ENCODE data around the gene RFESD.

The RFESD gene

DNA sequence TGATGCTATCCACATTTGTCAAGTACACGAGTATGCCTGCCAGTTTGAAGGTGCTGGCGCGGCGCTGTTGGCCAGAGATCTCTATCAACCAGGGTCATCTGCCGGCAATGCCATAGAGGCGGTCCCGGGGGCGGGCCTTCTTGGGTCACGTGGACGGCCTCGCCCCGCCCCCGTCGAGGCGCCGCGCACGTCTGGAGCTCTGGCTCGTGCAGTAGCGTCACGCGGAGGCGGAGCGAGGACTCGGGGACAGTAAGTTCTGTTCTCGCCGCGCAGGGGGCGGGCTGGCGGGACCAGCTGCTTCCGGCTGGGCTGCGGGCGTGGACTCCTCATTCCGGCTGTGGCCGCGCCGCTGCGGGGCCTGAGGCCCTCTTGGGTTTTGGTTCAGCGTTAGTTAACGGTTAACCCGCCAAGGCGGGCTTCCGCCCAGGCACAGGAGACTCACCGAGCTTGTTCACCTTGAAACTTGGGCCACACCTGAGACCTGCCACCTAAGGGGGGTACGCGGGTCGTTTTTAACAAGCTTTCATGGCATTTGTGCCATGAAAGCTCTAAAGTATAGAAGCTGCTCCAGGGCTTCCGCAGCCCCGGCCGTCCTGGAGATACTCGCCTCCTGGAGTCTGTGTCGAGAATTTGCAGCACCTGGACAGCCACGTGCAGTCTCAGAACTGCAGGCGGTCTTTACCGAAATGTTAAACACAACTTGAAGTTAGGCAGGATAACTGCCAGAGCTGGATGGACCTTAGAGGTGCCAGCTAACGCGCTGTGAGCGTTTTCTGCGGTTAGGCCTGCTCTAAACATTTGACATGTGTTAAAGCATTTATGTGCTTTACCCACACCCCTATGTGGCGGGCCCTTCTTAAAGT is at the start of gene RFESD:
TSS of gene RFESD (plus strand) at position 209 of the 863 bp plus-strand sequence. CDS start 5,495 bp downstream, outside the sequence.
- peak within 1 kb of the TSS; percentile 72 for H3K4me2 ChIP-seq
- no peaks in the 10 kb centered on the region for H3K9me3 ChIP-seq
- no peaks in the 10 kb centered on the region for H3K36me3 ChIP-seq
- no peak for TF ChIP-seq Cebpa-rat (IDR thresholded peaks at IDR 0.05)
- H3K27ac ChIP-seq: peak within 1 kb of the TSS; percentile 90
- H3K9ac ChIP-seq: peak within 1 kb of the TSS; percentile 78
- no peaks in the 10 kb centered on the region for H4K20me1 ChIP-seq
- peak within 1 kb of the TSS; percentile 63 for H3K4me3 ChIP-seq
- peaks cover 33% of the 10 kb centered on the region for H3K4me1 ChIP-seq
- H3K27me3 ChIP-seq: no peaks in the 10 kb centered on the region

DNA sequence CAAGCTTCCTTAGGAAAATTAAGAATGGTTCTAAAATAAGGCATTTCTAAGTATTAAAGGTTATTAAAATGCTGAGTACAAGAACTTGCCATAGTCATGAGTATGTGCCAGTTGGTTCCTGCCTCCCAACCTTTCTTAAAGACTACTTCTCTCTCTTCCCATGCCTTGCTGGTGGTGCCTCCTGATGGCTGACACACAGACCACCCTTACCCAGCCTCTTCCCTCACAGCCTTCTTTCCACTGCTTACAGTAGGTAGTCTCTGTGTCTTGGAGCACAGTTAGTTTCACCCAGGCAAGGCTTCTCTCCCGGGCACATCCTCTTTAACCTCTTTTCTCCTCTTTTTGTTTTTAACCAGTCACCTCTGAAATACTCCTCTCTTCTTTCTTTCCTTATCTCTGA is 47.3 kb upstream of the RFESD start:
- Histone ChIP-seq H3K4me3 (no peak overlapping the region), H3K4me2 (no peak overlapping the region), H3K9ac (no peak overlapping the region), H3K27ac (no peak overlapping the region), H4K20me1 (no peaks in the 10 kb centered on the region), H3K27me3 (no peaks in the 10 kb centered on the region), H3K4me1 (no peaks in the 10 kb centered on the region), H3K9me3 (no peaks in the 10 kb centered on the region), H3K36me3 (peaks cover 9% of the 10 kb centered on the region; the same call in 1 of the 2 replicates)
- no peak for TF ChIP-seq Cebpa-rat (IDR thresholded peaks at IDR 0.05)

DNA sequence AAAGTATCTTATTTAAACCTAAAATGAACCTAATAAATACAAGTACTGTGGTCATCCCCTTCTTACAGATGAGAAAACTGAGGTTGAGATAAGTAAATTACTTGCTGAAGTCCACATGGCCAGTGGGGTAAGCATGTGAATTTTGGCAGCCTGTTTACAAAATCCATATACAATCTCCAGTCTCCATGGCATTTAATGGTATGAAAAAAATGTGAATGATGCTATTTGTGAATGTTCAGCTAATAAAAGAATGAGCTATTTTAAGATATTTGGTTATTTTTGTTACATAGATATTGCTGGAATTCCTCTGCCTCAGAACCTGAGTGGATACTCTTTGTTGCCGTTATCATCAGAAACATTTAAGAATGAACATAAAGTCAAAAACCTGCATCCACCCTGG is 46.0 kb upstream of the RFESD start:
- no peak for TF ChIP-seq Cebpa-rat (IDR thresholded peaks at IDR 0.05)
- Histone ChIP-seq H3K4me2 (no peak overlapping the region), H3K27ac (no peak overlapping the region), H3K4me3 (no peak overlapping the region), H4K20me1 (no peaks in the 10 kb centered on the region), H3K36me3 (peaks cover 9% of the 10 kb centered on the region; the same call in 1 of the 2 replicates), H3K27me3 (no peaks in the 10 kb centered on the region), H3K9ac (no peak overlapping the region), H3K9me3 (no peaks in the 10 kb centered on the region), H3K4me1 (no peaks in the 10 kb centered on the region)

DNA sequence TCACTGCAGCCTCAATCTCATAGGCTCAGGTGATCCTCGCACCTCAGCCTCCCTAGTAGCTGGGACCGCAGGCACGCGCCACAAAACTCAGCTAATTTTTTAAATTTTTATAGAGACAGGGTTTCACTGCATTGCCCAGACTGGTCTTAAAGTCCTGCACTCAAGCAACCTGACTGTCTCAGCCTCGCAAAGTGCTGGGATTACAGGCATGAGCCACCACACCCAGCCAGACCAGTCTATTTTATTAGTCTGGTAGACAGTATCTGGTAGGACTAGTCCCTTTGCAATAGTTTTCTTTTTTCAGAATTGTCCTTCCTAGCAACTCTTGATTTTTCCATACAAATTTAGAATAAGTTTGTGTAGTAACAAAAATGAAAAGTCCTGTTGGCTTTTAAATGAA is 40.8 kb upstream of the RFESD start:
- no peak overlapping the region for H3K9ac ChIP-seq
- no peaks in the 10 kb centered on the region for H3K9me3 ChIP-seq
- peaks cover 6% of the 10 kb centered on the region; the same call in 1 of the 2 replicates for H3K36me3 ChIP-seq
- H3K27me3 ChIP-seq: no peaks in the 10 kb centered on the region
- no peak overlapping the region for H3K4me2 ChIP-seq
- H4K20me1 ChIP-seq: no peaks in the 10 kb centered on the region
- no peaks in the 10 kb centered on the region for H3K4me1 ChIP-seq
- H3K4me3 ChIP-seq: no peak overlapping the region
- no peak overlapping the region for H3K27ac ChIP-seq
- TF ChIP-seq Cebpa-rat (IDR thresholded peaks at IDR 0.05): no peak

DNA sequence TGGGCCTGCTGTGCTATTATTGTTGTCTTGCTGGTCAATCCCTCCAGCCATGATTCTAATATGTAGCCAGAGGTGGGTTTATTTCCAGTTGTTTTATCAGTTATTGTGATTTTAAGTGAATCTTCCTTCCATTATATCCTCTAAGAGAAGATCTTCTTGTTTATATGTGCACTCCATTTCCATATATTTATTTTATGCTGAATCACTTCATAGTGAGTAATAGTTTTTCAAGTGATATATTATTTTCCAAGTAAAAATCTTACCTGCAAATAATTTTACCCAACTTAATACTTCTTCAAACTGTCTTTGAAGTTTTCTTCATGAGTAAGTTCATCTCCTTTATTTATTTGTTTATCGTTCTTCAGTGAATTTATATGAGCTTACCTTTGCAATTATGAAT is 40.2 kb upstream of the RFESD start:
- no peak overlapping the region for H3K9ac ChIP-seq
- H3K27me3 ChIP-seq: no peaks in the 10 kb centered on the region
- no peaks in the 10 kb centered on the region for H3K36me3 ChIP-seq
- H3K4me3 ChIP-seq: no peak overlapping the region
- no peaks in the 10 kb centered on the region for H4K20me1 ChIP-seq
- no peaks in the 10 kb centered on the region for H3K4me1 ChIP-seq
- H3K4me2 ChIP-seq: no peak overlapping the region
- no peak for TF ChIP-seq Cebpa-rat (IDR thresholded peaks at IDR 0.05)
- H3K9me3 ChIP-seq: no peaks in the 10 kb centered on the region
- no peak overlapping the region for H3K27ac ChIP-seq

DNA sequence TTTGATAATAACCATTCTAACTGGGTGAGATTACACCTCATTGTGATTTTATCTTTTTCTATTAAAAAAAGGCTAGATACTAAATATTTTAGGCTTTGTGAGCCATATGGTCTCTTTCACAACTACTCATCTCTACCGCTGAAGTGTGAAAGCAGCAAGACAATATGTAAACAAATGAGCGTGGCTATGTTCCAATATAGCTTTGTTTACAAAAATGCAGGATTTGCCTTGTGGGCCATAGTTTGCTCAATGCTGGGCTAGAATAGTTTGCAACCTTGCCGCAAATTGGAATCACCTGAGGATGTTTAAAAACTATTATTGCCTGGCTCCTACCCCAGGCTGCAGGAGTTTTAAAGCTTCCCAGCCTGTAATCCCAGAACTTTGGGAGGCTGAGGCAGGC is 36.9 kb upstream of the RFESD start:
- H3K27me3 ChIP-seq: no peaks in the 10 kb centered on the region
- H3K27ac ChIP-seq: no peak overlapping the region
- TF ChIP-seq Cebpa-rat (IDR thresholded peaks at IDR 0.05): no peak
- peaks cover 23% of the 10 kb centered on the region for H3K9me3 ChIP-seq
- no peak overlapping the region for H3K4me2 ChIP-seq
- no peaks in the 10 kb centered on the region for H3K4me1 ChIP-seq
- H3K4me3 ChIP-seq: no peak overlapping the region
- no peaks in the 10 kb centered on the region for H3K36me3 ChIP-seq
- no peaks in the 10 kb centered on the region for H4K20me1 ChIP-seq
- H3K9ac ChIP-seq: no peak overlapping the region

DNA sequence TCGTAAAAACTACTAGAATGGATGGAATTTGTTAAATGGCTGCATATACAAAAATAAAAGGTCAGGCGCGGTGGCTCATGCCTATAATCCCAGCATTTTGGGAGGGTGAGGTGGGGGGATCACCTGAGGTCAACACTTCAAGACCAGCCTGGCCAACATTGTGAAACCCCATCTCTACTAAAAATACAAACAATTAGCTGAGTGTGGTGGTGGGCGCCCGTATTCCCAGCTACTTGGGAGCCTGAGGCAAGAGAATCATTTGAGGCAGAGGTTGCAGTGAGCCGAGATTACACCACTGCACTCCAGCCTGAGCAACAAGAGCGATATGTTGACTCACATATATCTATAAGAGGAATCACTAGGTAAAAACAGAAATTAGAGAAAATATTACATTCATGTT is 36.0 kb upstream of the RFESD start:
- no peak overlapping the region for H3K4me2 ChIP-seq
- TF ChIP-seq Cebpa-rat (IDR thresholded peaks at IDR 0.05): no peak
- H3K27ac ChIP-seq: no peak overlapping the region
- H3K4me3 ChIP-seq: no peak overlapping the region
- no peaks in the 10 kb centered on the region for H3K4me1 ChIP-seq
- no peak overlapping the region for H3K9ac ChIP-seq
- H4K20me1 ChIP-seq: no peaks in the 10 kb centered on the region
- H3K36me3 ChIP-seq: no peaks in the 10 kb centered on the region
- H3K9me3 ChIP-seq: peaks cover 23% of the 10 kb centered on the region
- H3K27me3 ChIP-seq: no peaks in the 10 kb centered on the region

DNA sequence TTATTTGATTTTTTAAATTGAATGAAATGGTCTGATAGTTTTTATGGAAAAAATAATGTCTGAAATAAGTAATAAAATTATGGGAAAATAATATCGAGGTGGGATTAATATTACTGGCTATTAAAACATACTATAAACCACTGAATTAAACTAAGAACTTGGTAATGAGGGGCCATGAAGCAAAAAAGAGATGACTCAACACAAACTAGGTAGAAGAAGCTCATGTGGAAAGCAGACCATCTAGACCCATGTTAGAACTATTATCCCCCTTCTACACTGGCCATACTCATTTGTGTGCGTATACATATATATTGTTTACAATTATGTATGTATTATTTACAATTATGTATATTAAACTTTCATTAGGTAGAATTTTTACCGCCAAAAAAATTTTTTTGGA is 35.2 kb upstream of the RFESD start:
- Histone ChIP-seq H3K27ac (no peak overlapping the region), H3K4me2 (no peak overlapping the region), H3K4me1 (no peaks in the 10 kb centered on the region), H3K9me3 (peaks cover 23% of the 10 kb centered on the region), H3K4me3 (no peak overlapping the region), H3K27me3 (no peaks in the 10 kb centered on the region), H3K9ac (no peak overlapping the region), H4K20me1 (no peaks in the 10 kb centered on the region), H3K36me3 (no peaks in the 10 kb centered on the region)
- no peak for TF ChIP-seq Cebpa-rat (IDR thresholded peaks at IDR 0.05)

DNA sequence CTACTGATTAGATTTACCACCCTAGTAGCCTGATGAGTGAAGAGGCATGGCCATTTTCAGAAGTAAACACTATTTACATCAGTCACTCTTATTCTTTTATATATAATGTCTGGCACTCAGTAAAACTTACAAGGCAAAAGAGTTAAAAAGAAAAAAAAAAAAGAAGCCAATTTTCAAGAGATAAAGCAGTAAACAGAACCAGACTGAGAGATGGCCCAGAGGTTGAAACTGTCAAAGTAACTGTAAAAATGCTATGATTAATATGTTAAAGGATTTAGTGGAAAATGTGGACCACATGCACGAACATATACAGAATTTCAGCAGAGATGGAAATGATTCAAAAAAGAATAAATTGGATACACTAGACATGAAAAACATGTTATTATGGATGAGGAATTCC is 33.1 kb upstream of the RFESD start:
- Histone ChIP-seq H3K27ac (no peak overlapping the region), H3K4me1 (no peaks in the 10 kb centered on the region), H3K4me2 (no peak overlapping the region), H3K9me3 (peaks cover 23% of the 10 kb centered on the region), H3K9ac (no peak overlapping the region), H4K20me1 (no peaks in the 10 kb centered on the region), H3K27me3 (peaks cover 2% of the 10 kb centered on the region; the same call in 1 of the 2 replicates), H3K4me3 (no peak overlapping the region), H3K36me3 (no peaks in the 10 kb centered on the region)
- no peak for TF ChIP-seq Cebpa-rat (IDR thresholded peaks at IDR 0.05)

DNA sequence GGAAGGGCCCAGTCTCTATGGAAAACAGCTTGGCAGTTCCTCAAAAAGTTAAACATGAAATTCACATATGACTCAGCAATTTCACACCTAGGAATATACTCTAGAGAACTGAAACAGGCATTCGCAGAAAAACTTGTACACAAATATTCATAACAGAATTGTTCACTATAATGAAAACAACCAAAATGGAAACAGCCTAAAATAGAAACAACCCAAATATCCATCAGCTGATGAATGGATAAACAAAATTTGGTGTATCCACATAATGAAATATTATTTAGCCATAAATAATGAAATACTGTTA is 31.5 kb upstream of the RFESD start:
- TF ChIP-seq Cebpa-rat (IDR thresholded peaks at IDR 0.05): no peak
- H3K27me3 ChIP-seq: peaks cover 18% of the 10 kb centered on the region

More for the DNA sequence above, 31.5 kb upstream of the RFESD start:
- Histone ChIP-seq H4K20me1 (no peaks in the 10 kb centered on the region), H3K4me1 (peaks cover 12% of the 10 kb centered on the region), H3K27ac (no peak overlapping the region), H3K4me2 (no peak overlapping the region), H3K9me3 (peaks cover 23% of the 10 kb centered on the region), H3K36me3 (no peaks in the 10 kb centered on the region), H3K4me3 (no peak overlapping the region), H3K9ac (no peak overlapping the region)
